Smooth muscle cell (in vitro differentiated cells): ENCODE results near the gene FCGR1A. TPM values are rescaled to one million over a fixed set of nuclear protein-coding genes. Genes with fewer than 3 reads are reported as not detected.
"Not testable (repeated sequence)": the region's sequence is repeated elsewhere in the genome, so short reads cannot be mapped to it uniquely, and the experiment has no call there.

ENCODE experiments used
- DNase-seq: peaks from one replicate; lab custom pipeline; 2025; ENCODE audit not compliant: unreplicated experiment; lab: John Stamatoyannopoulos, UW
- H2AFZ ChIP-seq: fragments of 200-600 bp; sonication (generic); 2 replicates; pipeline ENCODE4 v1.6.0; 2016; ENCODE audit warnings: antibody characterized with exemption, low read depth, mild to moderate bottlenecking
- H3F3A ChIP-seq: fragments of 200-600 bp; sonication (generic); 2 replicates; pipeline ENCODE4 v1.6.0; 2017; ENCODE audit warnings: antibody characterized with exemption, low read depth
- H3K27ac ChIP-seq: fragments of 200-600 bp; sonication (generic); 2 replicates; pipeline ENCODE4 v1.5.1; 2016; ENCODE audit warnings: low read depth, mild to moderate bottlenecking
- H3K27me3 ChIP-seq: fragments of 200-600 bp; sonication (generic); 2 replicates; pipeline ENCODE4 v1.6.1; 2016; ENCODE audit warnings: low read depth, mild to moderate bottlenecking
- H3K36me3 ChIP-seq: fragments of 200-600 bp; sonication (generic); 2 replicates; pipeline ENCODE4 v1.5.1; 2016; ENCODE audit warnings: low read depth
- H3K4me1 ChIP-seq: fragments of 200-600 bp; sonication (generic); 2 replicates; pipeline ENCODE4 v1.5.1; 2016; ENCODE audit warnings: low read depth
- H3K4me2 ChIP-seq: fragments of 200-600 bp; sonication (generic); 2 replicates; pipeline ENCODE4 v1.6.0; 2016; ENCODE audit warnings: mild to moderate bottlenecking
- H3K4me3 ChIP-seq: fragments of 200-600 bp; sonication (generic); 2 replicates; pipeline ENCODE4 v1.5.1; 2016; ENCODE audit warnings: mild to moderate bottlenecking
- H3K79me2 ChIP-seq: fragments of 200-600 bp; sonication (generic); 2 replicates; pipeline ENCODE4 v1.6.0; 2016; ENCODE audit warnings: low read depth, mild to moderate bottlenecking
- H3K9ac ChIP-seq: fragments of 200-600 bp; sonication (generic); 2 replicates; pipeline ENCODE4 v1.6.0; 2016; ENCODE audit warnings: low read depth
- H3K9me3 ChIP-seq: fragments of 200-600 bp; sonication (generic); replicated peaks from 2 replicates; pipeline ENCODE4 v1.5.1; 2016; ENCODE audit warnings: low read depth
- H4K20me1 ChIP-seq: fragments of 200-600 bp; sonication (generic); 2 replicates; pipeline ENCODE4 v1.6.0; 2016; ENCODE audit warnings: low read depth
- WGBS: methylation state at CpG from one replicate; pipeline ENCODE4 v1.1.7; 2016; ENCODE audit warnings: low lambda C conversion rate; 5-methylcytosine and 5-hydroxymethylcytosine counted together
- polyA plus RNA-seq: library from polyadenylated mRNA; unstranded; fragments of >200 nt; fragmentation: Nextera tagmentation; extraction: Ambion mirVana; gene quantifications from 2 replicates; pipeline ENCODE4 v1.2.1, GENCODE V29; 2016
- total RNA-seq: library from RNA; depleted of rRNA; stranded (reverse); fragments of >200 nt; gene quantifications from 2 replicates; pipeline ENCODE4 v1.2.3, GENCODE V29; 2014

Gene FCGR1A
- total RNA-seq: not detected in 2 replicates
- not detected in 2 replicates for polyA plus RNA-seq

GRCh38 chr1:149782600-149782999 is at the start of gene FCGR1A:
FCGR1A (plus strand) TSS chr1:149782694; CDS start chr1:149782744, 50 bp downstream.
- not testable (repeated sequence) for H3K9me3 ChIP-seq, H2AFZ ChIP-seq, H3K4me3 ChIP-seq, H4K20me1 ChIP-seq, DNase-seq, H3F3A ChIP-seq, H3K27ac ChIP-seq, H3K4me2 ChIP-seq, H3K36me3 ChIP-seq, H3K27me3 ChIP-seq, H3K9ac ChIP-seq, H3K79me2 ChIP-seq, H3K4me1 ChIP-seq
- WGBS: 100% methylated on average over 2 of the region's 2 CpGs

- H3K9me3 ChIP-seq, H3K4me2 ChIP-seq, H3K79me2 ChIP-seq, H3F3A ChIP-seq, H3K36me3 ChIP-seq, H2AFZ ChIP-seq, DNase-seq, H4K20me1 ChIP-seq, H3K4me3 ChIP-seq, H3K9ac ChIP-seq, H3K27me3 ChIP-seq, H3K4me1 ChIP-seq, H3K27ac ChIP-seq: not testable (repeated sequence)
- WGBS: 100% methylated on average over 1 of the region's 2 CpGs
These were observed 49.7 kb upstream of the FCGR1A start for GRCh38 chr1:149732781-149733180.

GRCh38 chr1:149734692-149735091 is 47.8 kb upstream of the FCGR1A start:
- 100% methylated on average over 1 of the region's 1 CpG for WGBS

GRCh38 chr1:149740148-149740581 is 42.3 kb upstream of the FCGR1A start:
- not testable (repeated sequence) for H3K9ac ChIP-seq, H3K9me3 ChIP-seq, H3F3A ChIP-seq, H3K27me3 ChIP-seq, H3K36me3 ChIP-seq, H3K79me2 ChIP-seq, H3K4me1 ChIP-seq, DNase-seq, H4K20me1 ChIP-seq, H3K27ac ChIP-seq
- Histone ChIP-seq H3K4me3 (peak overlapping the region; percentile 31), H3K4me2 (peak overlapping the region; percentile 67), H2AFZ (peak overlapping the region; percentile 51)
- 9% methylated on average over 26 of the region's 26 CpGs for WGBS

More at GRCh38 chr1:149734692-149735091, 47.8 kb upstream of the FCGR1A start:
- H3K36me3 ChIP-seq, DNase-seq, H3K79me2 ChIP-seq, H3K27me3 ChIP-seq, H3K4me2 ChIP-seq, H3K4me3 ChIP-seq, H3F3A ChIP-seq, H2AFZ ChIP-seq, H3K4me1 ChIP-seq, H3K9ac ChIP-seq, H3K9me3 ChIP-seq, H4K20me1 ChIP-seq, H3K27ac ChIP-seq: not testable (repeated sequence)

GRCh38 chr1:149740590-149741230 is 41.8 kb upstream of the FCGR1A start:
- not testable (repeated sequence) for H3K27me3 ChIP-seq, H3K27ac ChIP-seq, H3K9ac ChIP-seq, H3K9me3 ChIP-seq, H3K4me1 ChIP-seq, DNase-seq, H3F3A ChIP-seq, H3K36me3 ChIP-seq, H3K79me2 ChIP-seq, H4K20me1 ChIP-seq
- Histone ChIP-seq H3K4me2 (peak overlapping the region; percentile 67), H2AFZ (peak overlapping the region; percentile 51), H3K4me3 (peak overlapping the region; percentile 31)
- WGBS: 16% methylated on average over 7 of the region's 13 CpGs

- not testable (repeated sequence) for H3K4me3 ChIP-seq, H3K9me3 ChIP-seq, H3K36me3 ChIP-seq, H2AFZ ChIP-seq, H3K79me2 ChIP-seq, H3F3A ChIP-seq, H3K4me2 ChIP-seq, DNase-seq, H3K4me1 ChIP-seq, H3K9ac ChIP-seq, H3K27ac ChIP-seq, H3K27me3 ChIP-seq, H4K20me1 ChIP-seq
- WGBS: 100% methylated on average over 1 of the region's 5 CpGs
These were observed 40.6 kb upstream of the FCGR1A start for GRCh38 chr1:149741914-149742313.

GRCh38 chr1:149746463-149747356 is 35.8 kb upstream of the FCGR1A start:
- 16% methylated on average over 24 of the region's 41 CpGs for WGBS
- not testable (repeated sequence) for H3K9ac ChIP-seq, H3K36me3 ChIP-seq, H3K79me2 ChIP-seq, H3K27me3 ChIP-seq, H3K4me1 ChIP-seq, H3F3A ChIP-seq, H2AFZ ChIP-seq, H3K27ac ChIP-seq, H4K20me1 ChIP-seq, DNase-seq, H3K9me3 ChIP-seq
- H3K4me2 ChIP-seq: peak overlapping the region; percentile 40
- H3K4me3 ChIP-seq: peak overlapping the region; percentile 28

GRCh38 chr1:149747359-149748143 is 34.9 kb upstream of the FCGR1A start:
- not testable (repeated sequence) for H3K36me3 ChIP-seq, H3F3A ChIP-seq, H3K27me3 ChIP-seq, H3K79me2 ChIP-seq, DNase-seq, H3K9ac ChIP-seq, H3K4me3 ChIP-seq, H3K4me1 ChIP-seq, H3K27ac ChIP-seq, H2AFZ ChIP-seq, H3K9me3 ChIP-seq, H4K20me1 ChIP-seq
- H3K4me2 ChIP-seq: peak overlapping the region; percentile 57
- WGBS: 6% methylated on average over 26 of the region's 40 CpGs
